ENCODE data around the gene OR4Q3. TPM values are rescaled to one million over a fixed set of nuclear protein-coding genes. Genes with fewer than 3 reads are reported as not detected.
"Not testable (repeated sequence)": the region's sequence is repeated elsewhere in the genome, so short reads cannot be mapped to it uniquely, and the experiment has no call there.

The OR4Q3 gene
- total and polyA plus RNA-seq, 2 donors = not detected

GRCh38 chr14:19773204-19773603, 29.8 kb downstream of the OR4Q3 start, which contains the start of gene OR4M1:
TSS of gene OR4M1 (plus strand) at chr14:19773504. CDS start at chr14:19780323, 6,819 bp downstream.
- WGBS = 10% methylated on average over 1 of the region's 1 CpG
- H3K27ac ChIP-seq (ENCODE audit: low read depth in 1 of 2, low read length in 1 of 2); H3K27me3 ChIP-seq (ENCODE audit: control insufficient read depth in 2 of 2, insufficient read depth in 1 of 2, low read length in 1 of 2); H3K36me3 ChIP-seq (ENCODE audit: control insufficient read depth in 2 of 2, insufficient read depth in 2 of 2, low read length in 1 of 2); H3K4me1 ChIP-seq (ENCODE audit: control insufficient read depth in 2 of 2, insufficient read depth in 2 of 2, low read length in 2 of 2); DNase-seq (ENCODE audit: low read depth in 6 of 9, low spot score in 9 of 9); H3K4me3 ChIP-seq (ENCODE audit: low read length in 2 of 2); H3K9me3 ChIP-seq (ENCODE audit: control insufficient read depth in 2 of 2, insufficient read depth in 1 of 2, low read length in 1 of 2): not testable (repeated sequence)

- H3K9me3 ChIP-seq (ENCODE audit: control insufficient read depth in 2 of 2, insufficient read depth in 1 of 2, low read length in 1 of 2) = peaks cover 0 to 2% of the 10 kb centered on the region in 2 donors
- H3K4me1 ChIP-seq (ENCODE audit: control insufficient read depth in 2 of 2, insufficient read depth in 2 of 2, low read length in 2 of 2) = no peaks in the 10 kb centered on the region
- no peak for DNase-seq (ENCODE audit: low read depth in 6 of 9, low spot score in 9 of 9)
- no peaks in the 10 kb centered on the region for H3K27me3 ChIP-seq (ENCODE audit: control insufficient read depth in 2 of 2, insufficient read depth in 1 of 2, low read length in 1 of 2)
- no peak overlapping the region for H3K27ac ChIP-seq (ENCODE audit: low read depth in 1 of 2, low read length in 1 of 2)
- no peaks in the 10 kb centered on the region for H3K36me3 ChIP-seq (ENCODE audit: control insufficient read depth in 2 of 2, insufficient read depth in 2 of 2, low read length in 1 of 2)
- WGBS = 87% methylated on average over 1 of the region's 1 CpG
- H3K4me3 ChIP-seq (ENCODE audit: low read length in 2 of 2) = no peak overlapping the region
These were observed 32.2 kb downstream of the OR4Q3 start for GRCh38 chr14:19775587-19775986.

- not testable (repeated sequence) for H3K4me3 ChIP-seq (ENCODE audit: low read length in 2 of 2); H3K4me1 ChIP-seq (ENCODE audit: control insufficient read depth in 2 of 2, insufficient read depth in 2 of 2, low read length in 2 of 2); H3K27ac ChIP-seq (ENCODE audit: low read depth in 1 of 2, low read length in 1 of 2); H3K9me3 ChIP-seq (ENCODE audit: control insufficient read depth in 2 of 2, insufficient read depth in 1 of 2, low read length in 1 of 2); H3K36me3 ChIP-seq (ENCODE audit: control insufficient read depth in 2 of 2, insufficient read depth in 2 of 2, low read length in 1 of 2); DNase-seq (ENCODE audit: low read depth in 6 of 9, low spot score in 9 of 9); H3K27me3 ChIP-seq (ENCODE audit: control insufficient read depth in 2 of 2, insufficient read depth in 1 of 2, low read length in 1 of 2)
- 86% methylated on average over 16 of the region's 16 CpGs for WGBS
These were observed 42.5 kb downstream of the OR4Q3 start for GRCh38 chr14:19785848-19786247.

GRCh38 chr14:19787318-19787717, 43.9 kb downstream of the OR4Q3 start:
- 78% methylated on average over 6 of the region's 6 CpGs for WGBS
- H3K27me3 ChIP-seq (ENCODE audit: control insufficient read depth in 2 of 2, insufficient read depth in 1 of 2, low read length in 1 of 2); H3K36me3 ChIP-seq (ENCODE audit: control insufficient read depth in 2 of 2, insufficient read depth in 2 of 2, low read length in 1 of 2); H3K9me3 ChIP-seq (ENCODE audit: control insufficient read depth in 2 of 2, insufficient read depth in 1 of 2, low read length in 1 of 2); H3K4me1 ChIP-seq (ENCODE audit: control insufficient read depth in 2 of 2, insufficient read depth in 2 of 2, low read length in 2 of 2); DNase-seq (ENCODE audit: low read depth in 6 of 9, low spot score in 9 of 9); H3K4me3 ChIP-seq (ENCODE audit: low read length in 2 of 2); H3K27ac ChIP-seq (ENCODE audit: low read depth in 1 of 2, low read length in 1 of 2): not testable (repeated sequence)

GRCh38 chr14:19788150-19788549, 44.8 kb downstream of the OR4Q3 start:
- not testable (repeated sequence) for H3K4me3 ChIP-seq (ENCODE audit: low read length in 2 of 2)

GRCh38 chr14:19796520-19797108, 53.2 kb downstream of the OR4Q3 start:
- peaks cover 0 to 23% of the 10 kb centered on the region in 2 donors for H3K9me3 ChIP-seq (ENCODE audit: control insufficient read depth in 2 of 2, insufficient read depth in 1 of 2, low read length in 1 of 2)
- H3K4me1 ChIP-seq (ENCODE audit: control insufficient read depth in 2 of 2, insufficient read depth in 2 of 2, low read length in 2 of 2); DNase-seq (ENCODE audit: low read depth in 6 of 9, low spot score in 9 of 9); H3K36me3 ChIP-seq (ENCODE audit: control insufficient read depth in 2 of 2, insufficient read depth in 2 of 2, low read length in 1 of 2); H3K27ac ChIP-seq (ENCODE audit: low read depth in 1 of 2, low read length in 1 of 2); H3K4me3 ChIP-seq (ENCODE audit: low read length in 2 of 2); H3K27me3 ChIP-seq (ENCODE audit: control insufficient read depth in 2 of 2, insufficient read depth in 1 of 2, low read length in 1 of 2): not testable (repeated sequence)
- WGBS = 73% methylated on average over 10 of the region's 10 CpGs

More at GRCh38 chr14:19788150-19788549, 44.8 kb downstream of the OR4Q3 start:
- not testable (repeated sequence) for H3K27ac ChIP-seq (ENCODE audit: low read depth in 1 of 2, low read length in 1 of 2); H3K9me3 ChIP-seq (ENCODE audit: control insufficient read depth in 2 of 2, insufficient read depth in 1 of 2, low read length in 1 of 2); H3K36me3 ChIP-seq (ENCODE audit: control insufficient read depth in 2 of 2, insufficient read depth in 2 of 2, low read length in 1 of 2); H3K4me1 ChIP-seq (ENCODE audit: control insufficient read depth in 2 of 2, insufficient read depth in 2 of 2, low read length in 2 of 2); H3K27me3 ChIP-seq (ENCODE audit: control insufficient read depth in 2 of 2, insufficient read depth in 1 of 2, low read length in 1 of 2); DNase-seq (ENCODE audit: low read depth in 6 of 9, low spot score in 9 of 9)
- whole genome bisulfite sequencing = 78% methylated on average over 7 of the region's 7 CpGs

Other genes starting within 250 kb of the OR4Q3 start
- not detected for gene OR11H2, start 29.7 kb upstream of the OR4Q3 start, total RNA-seq
- not detected for gene OR11H2, start 29.7 kb upstream of the OR4Q3 start, polyA plus RNA-seq
- gene OR4M1, start 29.9 kb downstream of the OR4Q3 start, total RNA-seq = not detected
- gene OR4M1, start 29.9 kb downstream of the OR4Q3 start, polyA plus RNA-seq = not detected
- gene OR4N2, start 60.2 kb downstream of the OR4Q3 start, total RNA-seq = not detected
- 0.07 TPM for gene OR4N2, start 60.2 kb downstream of the OR4Q3 start, polyA plus RNA-seq
- gene OR4K2, start 131.6 kb downstream of the OR4Q3 start, total RNA-seq = not detected
- gene OR4K2, start 131.6 kb downstream of the OR4Q3 start, polyA plus RNA-seq = under 0.01 TPM
- gene OR4K5, start 177.0 kb downstream of the OR4Q3 start, total RNA-seq = not detected
- gene OR4K5, start 177.0 kb downstream of the OR4Q3 start, polyA plus RNA-seq = not detected
- gene OR4K1, start 187.3 kb downstream of the OR4Q3 start, total RNA-seq = not detected
- gene OR4K1, start 187.3 kb downstream of the OR4Q3 start, polyA plus RNA-seq = 0.02 TPM
- gene OR4K15, start 232.0 kb downstream of the OR4Q3 start, total RNA-seq = not detected
- not detected for gene OR4K15, start 232.0 kb downstream of the OR4Q3 start, polyA plus RNA-seq

Measured in thymus (tissue), 11 donors.